HG03025 (cell line): Measurements from ENCODE around the gene CIC.

Source experiments
- ATAC-seq: cut with Tn5 transposase; IDR thresholded peaks from one replicate; pipeline ENCODE4 v1.9.1; 2021; ENCODE audit warnings: mild to moderate bottlenecking, moderate library complexity; ENCODE audit not compliant: unreplicated experiment, low FRiP score

The CIC gene

DNA sequence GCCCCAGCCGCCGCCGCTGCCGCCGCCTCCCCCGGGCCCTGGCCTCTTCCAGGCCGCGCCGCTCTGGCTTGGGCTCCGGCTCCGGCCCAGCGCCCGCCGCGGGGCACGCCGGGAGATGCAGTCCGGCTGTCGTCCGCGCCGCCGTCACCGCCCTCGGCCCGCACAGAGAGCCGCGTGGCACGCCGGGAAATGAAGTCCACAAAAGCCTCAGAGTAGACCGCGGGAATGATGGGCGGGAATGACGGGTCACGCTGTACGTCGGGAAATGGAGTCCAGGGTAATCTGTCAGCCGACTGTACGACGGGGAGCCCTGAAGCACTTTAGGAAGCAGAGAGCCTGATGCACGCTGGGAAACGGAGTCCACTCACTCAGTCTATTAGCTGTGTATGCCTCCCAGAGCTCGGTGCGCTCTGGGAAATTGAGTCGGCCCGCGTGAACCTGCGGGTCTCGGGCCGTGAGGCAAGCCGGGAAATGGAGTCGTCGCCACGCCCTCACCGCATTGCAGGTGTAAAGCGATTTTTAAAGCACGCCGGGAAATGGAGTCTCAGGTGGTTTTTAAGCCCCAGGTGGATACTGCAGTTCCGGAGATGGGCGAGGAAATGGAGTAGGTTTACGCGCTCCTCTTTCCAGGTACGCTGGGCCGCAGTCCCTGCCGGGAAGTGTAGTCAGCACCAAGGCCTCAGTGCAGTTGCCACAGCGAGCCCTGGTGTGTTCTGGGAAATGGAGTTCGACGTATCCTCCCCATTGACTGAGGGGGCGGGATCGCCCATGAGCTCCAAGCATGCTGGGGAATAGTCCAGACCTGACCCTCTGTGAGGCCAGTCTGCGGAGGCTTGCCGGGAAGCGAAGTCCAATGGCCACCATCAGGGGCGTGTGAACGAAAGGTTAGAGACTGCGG, 26.3 kb upstream of the CIC start, which contains the start of gene GSK3A:
GSK3A (minus strand) TSS at position 91 of the 898 bp plus-strand sequence. CDS start 137 bp downstream, outside the sequence.
- peak; percentile 58 for ATAC-seq

DNA sequence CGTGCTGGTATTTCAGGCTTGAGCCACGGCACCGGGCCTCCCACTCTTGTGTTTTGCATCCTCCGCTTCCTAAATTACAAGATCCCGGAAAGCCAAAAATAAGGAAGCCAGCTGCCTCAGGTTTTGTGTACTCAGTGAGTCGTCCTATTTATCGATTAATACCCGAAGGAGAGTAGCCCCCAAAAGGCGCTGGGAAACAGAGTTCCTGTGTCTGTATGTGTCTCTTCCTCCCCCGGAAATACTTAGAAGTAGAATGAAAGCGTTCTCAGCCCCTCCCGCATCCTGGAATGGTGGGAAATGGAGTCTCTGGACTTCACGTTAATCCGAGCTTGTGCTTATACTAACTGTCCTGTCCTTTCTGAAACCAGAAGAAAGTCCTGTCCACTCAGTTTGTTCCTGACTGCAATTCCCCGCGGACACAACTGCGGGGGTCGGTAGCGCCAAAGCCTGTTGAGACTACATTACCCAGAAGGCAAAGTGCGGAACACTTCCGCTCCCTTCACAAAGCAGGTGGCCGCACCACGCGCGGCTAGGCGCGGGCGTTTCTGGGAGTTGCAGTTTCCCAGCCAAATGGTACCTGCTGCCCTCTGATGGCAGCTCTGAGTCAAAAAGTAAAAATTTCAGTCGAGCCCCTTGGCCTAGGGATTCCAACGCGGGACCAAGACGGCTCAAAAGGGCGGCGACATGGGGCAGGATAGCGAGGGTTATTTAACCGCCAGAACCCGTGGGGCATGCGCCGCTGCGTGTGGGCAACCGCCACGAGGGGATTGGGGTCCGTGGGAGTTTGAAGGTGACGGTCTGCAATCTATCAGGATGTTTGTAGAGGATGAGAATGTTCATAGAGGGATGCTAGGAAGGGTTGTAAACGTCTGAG, 24.5 kb upstream of the CIC start:
- peak; percentile 27 for ATAC-seq

DNA sequence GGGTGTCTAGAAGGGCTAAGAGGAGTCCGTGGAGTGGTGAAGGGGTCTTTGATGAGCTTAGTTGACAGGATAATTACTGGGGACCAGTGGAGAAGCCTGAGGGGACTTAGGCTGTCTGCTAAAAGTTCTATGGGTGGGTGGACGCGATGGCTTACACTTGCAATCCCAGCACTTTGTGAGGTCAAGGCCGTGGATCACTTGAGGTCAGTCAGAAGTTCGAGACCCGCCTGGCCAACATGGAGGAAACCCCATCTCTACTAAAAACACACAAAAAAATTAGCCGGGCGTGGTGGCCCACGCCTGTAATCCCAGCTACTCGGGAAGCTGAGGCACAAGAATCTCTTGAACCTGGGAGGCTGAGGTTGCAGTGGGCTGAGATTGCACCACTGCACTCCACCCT, 23.8 kb upstream of the CIC start:
- ATAC-seq = no peak

DNA sequence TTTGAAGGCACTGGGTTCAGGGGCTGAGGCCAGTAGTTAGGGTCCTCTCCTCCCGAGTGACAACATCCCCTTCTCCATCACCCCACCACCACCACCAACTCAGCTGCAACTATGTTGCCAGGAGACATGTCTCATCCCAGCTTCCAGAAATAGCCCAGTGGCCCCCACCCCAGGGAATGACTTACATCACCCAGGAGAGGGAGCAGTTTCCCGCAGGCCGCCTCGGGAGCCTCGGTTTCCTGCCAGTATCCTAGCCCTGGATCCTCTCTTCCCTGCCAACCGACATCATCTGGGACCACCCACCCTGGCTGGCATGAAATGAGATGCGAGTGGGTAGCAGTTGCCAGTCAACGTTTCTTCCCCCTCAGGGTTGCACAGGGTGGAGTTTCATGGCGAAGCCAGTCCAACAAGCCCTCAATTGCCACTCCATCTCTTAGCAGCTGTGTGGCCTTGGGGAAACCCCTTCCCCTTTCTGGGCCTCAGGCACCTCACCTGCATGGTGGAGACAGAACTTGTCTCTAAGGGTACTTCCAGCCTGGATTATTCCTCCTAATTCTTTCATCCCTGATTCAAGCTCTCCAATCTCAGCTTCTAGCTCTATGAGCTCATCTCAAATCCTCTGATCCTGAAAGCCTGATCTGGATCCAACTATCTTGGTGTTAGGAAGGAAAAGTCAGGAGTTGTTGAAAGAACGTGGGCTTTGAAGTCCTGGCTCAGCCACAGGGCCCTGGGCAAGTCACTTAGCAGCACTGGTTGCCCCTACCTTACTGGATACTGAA, 22.7 kb upstream of the CIC start:
- ATAC-seq = no peak

DNA sequence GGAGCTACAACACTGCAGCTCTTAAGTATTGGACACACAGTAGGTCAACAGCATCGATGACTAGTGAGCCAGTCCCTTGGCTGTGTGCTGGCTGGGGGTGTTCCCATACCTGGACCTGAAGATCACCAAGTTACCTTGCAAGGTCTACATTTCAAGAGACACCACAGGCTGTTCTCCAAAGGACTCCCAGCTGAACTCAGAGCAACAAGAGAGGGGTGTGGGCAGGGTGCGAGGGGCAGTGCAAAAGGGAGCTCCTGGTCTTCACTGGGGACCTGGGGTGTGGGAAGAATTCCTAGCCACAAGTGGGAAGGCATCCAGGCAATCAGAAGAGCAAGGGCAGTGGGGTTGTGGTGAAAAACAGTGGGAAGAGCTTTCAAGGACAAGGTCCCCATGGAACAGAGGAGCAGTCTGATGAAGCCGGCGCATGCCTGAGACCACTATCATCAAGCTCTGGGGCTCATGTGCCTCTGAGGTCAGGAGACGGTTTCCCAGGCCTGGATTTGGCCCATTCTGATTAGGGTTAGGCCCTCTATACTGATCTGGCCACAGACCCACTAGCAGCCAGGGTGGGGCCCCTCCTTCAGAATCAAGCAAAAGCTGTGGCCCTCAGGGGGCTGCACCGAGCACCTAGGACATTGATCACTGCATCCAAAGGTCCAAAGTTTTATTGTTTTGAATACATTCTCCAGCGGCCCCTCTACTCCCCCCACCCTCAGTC, 22.0 kb upstream of the CIC start:
- ATAC-seq = no peak

DNA sequence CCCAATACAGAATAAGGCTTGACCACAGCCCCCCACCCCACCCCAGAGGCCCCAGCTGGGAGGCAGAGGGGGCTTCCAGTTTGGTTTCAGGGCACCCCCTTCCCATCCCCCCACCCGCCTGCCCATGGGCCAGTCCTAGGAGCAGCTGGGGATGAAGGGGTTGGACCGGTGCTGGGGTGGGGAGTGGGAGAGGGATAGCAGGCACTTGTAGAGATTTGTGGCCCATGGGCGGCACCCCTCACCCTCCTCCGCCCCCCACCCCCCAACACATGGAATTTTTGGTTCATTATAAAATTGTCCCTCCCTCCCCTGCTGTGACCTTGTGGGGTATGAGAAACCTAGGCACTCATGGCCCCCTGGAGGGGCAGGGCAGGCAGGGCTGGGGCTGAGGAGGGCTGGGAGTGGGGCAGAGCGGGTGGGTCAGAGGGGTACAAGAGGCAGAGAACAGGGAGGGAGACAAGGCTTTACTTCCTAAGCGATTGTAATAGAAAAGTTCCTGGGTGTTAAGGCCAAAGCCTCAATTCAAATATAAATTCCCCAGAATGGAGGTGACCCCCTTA, 21.3 kb upstream of the CIC start:
- no peak for ATAC-seq

DNA sequence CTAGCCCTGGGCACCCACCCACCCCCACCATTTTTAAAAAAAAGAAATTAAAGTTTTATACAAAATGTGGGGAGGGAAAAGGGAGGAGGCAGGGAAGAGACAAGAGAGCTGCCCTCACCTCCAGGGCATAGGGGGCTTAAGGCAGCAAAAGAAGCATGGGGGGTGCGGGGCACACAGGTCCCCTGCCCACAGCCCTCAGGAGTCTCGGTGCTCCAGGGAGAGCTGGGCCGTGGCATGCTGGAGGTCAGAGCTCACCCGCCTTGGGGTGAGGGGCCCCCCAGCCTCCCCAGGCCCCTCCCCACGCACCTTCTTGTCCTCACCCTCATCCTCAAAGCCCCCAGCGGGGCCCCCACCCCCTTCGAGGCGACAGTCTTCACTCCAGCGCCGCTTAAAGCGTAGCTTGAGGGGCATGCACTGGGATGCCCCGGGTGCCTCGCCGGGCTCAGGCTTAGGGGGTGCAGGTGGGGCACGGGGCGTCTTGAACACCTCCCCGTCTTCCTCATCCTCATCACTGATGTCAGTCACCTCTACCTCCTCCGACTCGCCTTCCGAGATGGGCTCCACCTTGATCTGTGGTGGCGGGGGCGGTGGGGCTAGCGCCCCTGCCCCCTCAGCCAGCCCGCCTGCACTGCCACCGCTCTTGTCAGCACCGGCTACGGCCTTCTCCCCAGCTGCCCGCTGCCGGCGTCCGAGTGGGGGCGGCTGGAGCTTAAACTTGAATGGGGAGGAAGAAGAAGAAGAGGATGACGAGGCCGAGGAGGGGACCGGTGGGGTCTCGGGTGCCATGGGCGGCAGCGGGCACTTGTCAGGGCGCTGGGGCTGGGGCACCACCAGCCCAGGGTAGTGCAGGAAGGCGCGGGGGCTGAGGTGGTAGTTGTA, 20.5 kb upstream of the CIC start:
- ATAC-seq = no peak

DNA sequence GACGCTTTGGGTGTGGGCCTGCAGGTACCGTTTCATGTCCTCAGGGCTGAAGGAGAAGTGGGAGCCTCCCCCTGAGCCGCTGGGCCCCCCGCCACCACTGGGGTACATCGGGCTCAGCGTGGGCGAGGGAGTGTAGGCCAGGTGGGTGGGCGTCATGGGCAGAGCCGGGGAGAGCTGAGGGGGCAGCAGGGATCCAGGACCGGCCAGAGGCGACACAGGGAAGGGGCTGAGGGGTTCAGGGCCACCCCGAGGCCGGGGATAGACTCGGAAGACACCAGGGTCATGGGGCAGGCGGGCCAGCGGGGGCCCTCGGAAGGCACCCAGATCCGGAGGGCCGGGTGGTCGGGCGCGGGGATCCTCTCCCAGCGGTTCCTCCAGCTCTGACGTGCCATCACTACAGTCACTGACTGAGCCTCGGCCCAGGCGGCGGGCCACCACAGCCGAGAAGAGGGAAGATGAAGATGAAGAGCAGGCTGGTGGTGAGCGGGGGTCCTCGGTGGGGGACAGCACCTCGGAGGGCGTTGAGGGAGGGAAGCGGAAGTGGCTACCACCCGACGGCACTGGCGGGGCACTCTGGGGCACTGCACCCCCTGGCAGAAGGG, 19.8 kb upstream of the CIC start:
- ATAC-seq = no peak

DNA sequence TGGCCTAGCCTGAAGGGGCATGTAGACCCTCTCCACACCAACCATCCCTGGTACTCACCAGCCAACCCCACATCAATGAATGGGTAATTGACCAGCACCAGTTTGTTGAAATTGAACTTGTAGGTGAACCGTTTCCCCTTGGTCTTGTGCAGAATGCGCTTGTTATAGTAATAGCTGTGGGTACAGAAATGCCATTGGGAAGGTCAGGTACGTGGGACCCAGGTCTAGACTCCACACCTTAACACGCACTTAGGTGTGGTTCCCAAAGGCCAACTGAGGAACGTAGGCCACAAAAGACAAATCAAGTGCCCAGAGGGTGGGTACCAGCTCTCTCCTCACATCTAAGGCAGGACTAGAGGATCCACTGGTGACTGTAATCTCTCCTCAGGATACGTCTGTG, 19.3 kb upstream of the CIC start:
- no peak for ATAC-seq

DNA sequence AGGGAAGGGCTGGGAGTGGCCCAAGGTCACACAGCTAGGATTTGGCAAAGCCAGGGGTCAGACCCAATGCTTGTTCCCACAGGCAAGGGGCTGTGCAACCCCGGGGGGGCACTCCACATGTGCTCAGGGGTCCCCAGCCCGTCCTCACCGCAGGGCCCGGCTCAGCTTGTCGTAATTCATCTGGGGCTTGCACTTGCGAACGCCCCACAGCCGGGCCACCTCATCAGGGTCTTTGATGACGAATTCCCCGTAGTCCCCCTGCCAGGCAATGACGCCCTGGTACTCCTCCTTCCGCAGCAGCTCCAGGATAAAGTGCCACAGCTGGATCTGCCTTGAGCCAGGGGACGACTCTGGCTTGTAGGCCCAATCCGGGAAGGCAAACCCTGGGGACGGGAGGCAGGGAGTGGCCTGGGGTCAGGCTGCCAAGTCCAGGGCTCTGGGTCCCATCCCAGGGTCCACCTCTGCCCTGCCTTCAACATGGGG, 18.8 kb upstream of the CIC start:
- no peak for ATAC-seq

DNA sequence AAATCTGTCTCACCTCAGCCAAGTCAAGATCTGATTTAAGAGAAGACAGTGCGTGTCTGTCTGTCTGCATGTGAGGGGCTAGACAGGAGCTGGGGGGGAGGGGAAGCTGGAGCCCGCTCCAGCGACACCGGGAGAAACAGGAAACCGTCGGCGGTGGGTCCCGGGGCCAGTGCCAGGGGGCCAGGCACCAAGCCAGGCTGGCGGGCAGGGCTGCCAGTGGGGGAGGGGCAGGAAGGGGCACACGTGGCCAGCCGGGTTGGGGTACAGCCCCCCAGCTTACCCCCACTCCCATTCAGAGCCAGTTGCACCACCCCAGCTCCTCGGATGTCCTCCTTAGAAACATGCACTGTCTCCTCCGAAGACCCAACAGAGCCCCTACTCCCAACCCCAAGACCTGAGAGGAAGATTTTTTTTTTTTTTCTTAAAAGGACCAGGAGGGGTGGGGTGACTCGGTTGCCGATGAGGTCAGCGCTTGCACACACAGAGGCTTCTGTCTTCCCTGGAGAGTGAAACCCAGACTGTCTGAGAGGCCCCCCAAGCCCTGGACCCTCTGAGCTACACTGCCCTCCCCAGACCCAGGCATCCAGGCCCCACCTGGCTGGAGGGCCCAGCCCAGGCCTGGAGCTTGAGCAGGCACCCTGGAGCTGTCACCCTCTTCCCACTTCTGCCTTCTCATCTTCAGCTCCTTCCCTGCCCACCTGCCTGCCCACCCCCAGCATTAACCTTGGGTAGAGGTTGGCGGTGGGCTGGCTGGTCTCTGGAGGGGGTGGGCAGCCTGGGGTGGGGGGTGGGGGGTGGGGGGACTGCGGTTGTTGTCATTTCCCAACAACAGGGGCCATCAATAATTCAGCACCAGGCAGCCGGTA, 18.2 kb upstream of the CIC start:
- ATAC-seq = no peak

DNA sequence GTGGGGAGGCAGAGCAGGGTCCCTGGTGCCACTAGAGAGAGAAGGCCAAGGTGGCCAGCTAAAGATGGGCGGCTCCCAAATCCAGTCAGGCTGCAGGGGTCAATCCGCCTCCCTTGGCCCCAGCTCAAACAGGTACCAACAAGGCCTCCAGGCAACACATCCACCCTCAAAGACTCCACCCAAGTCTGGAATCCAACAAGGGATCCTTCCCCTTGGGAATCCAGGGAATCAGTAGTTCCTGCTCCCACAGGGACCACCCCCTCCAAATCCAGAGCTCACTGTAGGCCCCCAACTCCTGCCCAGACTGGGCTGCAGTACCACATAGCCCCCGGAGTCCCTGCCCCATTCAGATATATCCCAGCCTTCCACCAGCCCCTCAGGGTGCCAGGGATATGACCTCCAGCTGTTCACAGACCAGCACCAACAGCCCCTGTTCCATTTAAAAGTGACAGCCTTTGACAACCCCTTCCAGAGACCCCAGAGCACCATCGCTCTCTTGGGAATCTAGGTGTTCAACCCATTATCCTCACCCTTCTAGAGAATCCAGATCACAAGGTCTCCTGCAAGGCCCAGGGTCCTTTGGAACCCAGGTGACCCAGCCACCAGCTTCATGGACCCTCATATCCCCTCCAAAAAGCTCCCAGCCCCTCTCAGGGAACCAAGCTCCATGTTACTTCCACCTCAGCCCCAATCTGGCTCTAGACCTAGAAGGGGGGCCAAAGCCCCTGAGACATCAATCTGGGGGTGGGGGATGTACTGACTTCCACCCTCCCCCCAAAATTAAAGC, 17.3 kb upstream of the CIC start:
- no peak for ATAC-seq

DNA sequence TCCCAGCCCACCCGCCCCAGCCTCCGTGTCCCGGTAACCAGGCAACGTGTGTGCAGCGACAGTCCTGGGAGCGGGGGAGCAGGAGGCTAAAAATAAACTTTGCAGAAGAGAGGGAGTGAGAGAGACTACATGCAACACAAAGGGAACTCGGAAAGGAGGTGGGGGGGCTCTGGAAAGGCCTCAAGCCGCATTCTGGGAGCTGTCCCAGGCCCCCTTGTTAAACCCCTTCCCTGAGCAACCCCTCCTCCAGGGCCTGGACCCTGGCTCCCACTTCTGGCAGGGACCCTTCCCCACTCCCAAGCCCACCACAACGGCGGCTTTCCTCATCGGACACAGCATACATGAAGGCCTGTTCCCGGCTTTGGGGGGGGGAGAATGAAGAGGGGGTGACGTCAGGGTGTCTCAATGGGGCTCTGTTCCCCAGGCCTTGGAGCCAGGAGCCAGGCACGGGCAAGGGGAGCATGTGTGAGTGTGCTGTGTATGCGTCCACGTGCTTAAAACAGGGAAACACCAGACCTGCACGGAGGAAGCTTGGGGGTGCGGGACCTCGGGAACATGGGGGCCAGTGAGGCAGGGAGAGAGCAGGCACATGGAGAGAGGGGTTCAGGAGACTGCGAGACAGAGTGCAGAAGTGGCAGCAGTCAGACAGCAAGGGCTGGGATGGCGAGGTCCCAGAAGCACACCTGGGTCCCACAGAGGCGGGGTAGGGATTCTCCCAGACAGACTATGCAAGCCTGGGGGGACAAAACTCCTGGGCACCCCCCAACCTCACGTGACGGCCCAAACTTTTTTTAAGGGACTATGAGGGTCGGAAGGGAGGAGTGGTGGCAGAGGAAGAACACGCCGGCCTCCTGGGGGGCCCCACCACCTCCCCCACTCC, 16.4 kb upstream of the CIC start:
- no peak for ATAC-seq

DNA sequence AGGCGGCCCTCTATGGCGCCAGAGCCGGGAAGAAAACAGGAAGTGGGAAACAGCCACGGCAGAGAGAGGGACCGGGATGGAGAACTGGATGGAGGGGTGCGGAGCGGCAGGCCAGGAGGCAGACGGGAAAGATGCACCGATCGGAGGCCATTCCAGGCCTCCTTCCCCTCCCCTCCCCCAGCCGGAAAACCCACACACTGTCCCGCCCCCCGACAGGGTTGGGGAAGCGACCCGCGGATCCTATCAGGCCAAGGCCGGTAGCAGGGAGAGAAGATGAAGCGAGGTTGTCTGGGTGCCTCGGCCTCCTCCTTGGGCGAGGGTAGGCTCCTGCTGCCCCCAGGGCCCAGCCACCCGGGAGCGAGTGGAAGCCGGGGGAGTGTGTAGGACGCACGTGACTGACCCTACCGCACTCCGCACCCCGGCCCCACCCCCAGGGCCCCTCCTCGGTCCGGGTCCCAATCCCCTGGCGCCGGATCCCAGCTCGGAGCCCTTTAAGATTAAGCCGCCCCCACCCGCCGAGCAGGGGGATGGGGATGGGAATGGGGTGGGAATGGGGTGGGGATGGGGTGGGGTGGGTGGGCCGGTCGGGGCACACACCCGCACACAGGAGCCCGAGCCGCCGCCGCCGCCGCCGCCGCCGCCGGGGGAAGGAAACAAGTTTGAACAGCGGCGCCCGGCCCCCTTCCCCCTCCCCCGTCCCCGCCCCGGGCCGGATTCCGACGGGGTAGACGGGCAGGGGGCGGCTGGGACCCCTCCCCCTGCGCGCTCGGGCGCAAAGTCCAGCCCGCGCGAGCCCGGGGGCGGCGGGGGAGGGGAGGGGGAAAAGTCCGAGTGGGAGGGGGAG, 15.6 kb upstream of the CIC start:
- ATAC-seq = no peak
